SK-N-SH treated with all-trans-retinoic acid at 6 μM for 48 hours (cell line): ENCODE measurements around the gene MLST8.

Source experiments
- ATAC-seq: fragments of 200-7000 bp; cut with Tn5 transposase; 3 replicates; pipeline ENCODE4 v1.9.1; 2020; ENCODE audit warnings: mild to moderate bottlenecking, moderate library complexity
- CSDC2 ChIP-seq: fragments of 250-450 bp; sonication (Bioruptor Pico); IDR thresholded peaks from 2 replicates; pipeline ENCODE4 v1.5.0; 2020; ENCODE audit warnings: mild to moderate bottlenecking, moderate library complexity
- CSRNP3 ChIP-seq: fragments of 250-450 bp; sonication (Bioruptor Pico); IDR thresholded peaks from 2 replicates; pipeline ENCODE4 v1.5.1; 2021; ENCODE audit warnings: mild to moderate bottlenecking, moderate library complexity
- ESRRG ChIP-seq: fragments of 250-450 bp; sonication (Bioruptor Pico); IDR thresholded peaks from 2 replicates; pipeline ENCODE4 v1.6.1; 2021; ENCODE audit warnings: mild to moderate bottlenecking
- ISL1 ChIP-seq: fragments of 250-450 bp; sonication (Bioruptor Pico); IDR thresholded peaks from 2 replicates; pipeline ENCODE4 v2.1.2; 2022; ENCODE audit warnings: mild to moderate bottlenecking, moderate library complexity
- OSR1 ChIP-seq: fragments of 250-450 bp; sonication (Bioruptor Pico); IDR thresholded peaks from 2 replicates; pipeline ENCODE4 v1.8.0; 2022; ENCODE audit warnings: moderate library complexity, mild to moderate bottlenecking, inconsistent platforms
- PATZ1 ChIP-seq: fragments of 250-450 bp; sonication (Bioruptor Pico); IDR thresholded peaks from 2 replicates; pipeline ENCODE4 v1.8.0; 2020; ENCODE audit warnings: mild to moderate bottlenecking, moderate library complexity, borderline replicate concordance
- PPARA ChIP-seq: fragments of 250-450 bp; sonication (Bioruptor Pico); IDR thresholded peaks from 2 replicates; pipeline ENCODE4 v1.5.0; 2020; ENCODE audit warnings: mild to moderate bottlenecking, borderline replicate concordance
- SNAI2 ChIP-seq: fragments of 250-450 bp; sonication (Bioruptor Pico); IDR thresholded peaks from 2 replicates; pipeline ENCODE4 v1.5.0; 2020; ENCODE audit warnings: mild to moderate bottlenecking, moderate library complexity
- TCF4 ChIP-seq: fragments of 250-450 bp; sonication (Bioruptor Pico); IDR thresholded peaks from 2 replicates; pipeline ENCODE4 v1.8.0; 2021; ENCODE audit warnings: mild to moderate bottlenecking, moderate library complexity, borderline replicate concordance
- ZC3H10 ChIP-seq: fragments of 250-450 bp; sonication (Bioruptor Pico); IDR thresholded peaks from 2 replicates; pipeline ENCODE4 v1.5.1; 2021; ENCODE audit warnings: mild to moderate bottlenecking, moderate library complexity
- ZFP3 ChIP-seq: fragments of 250-450 bp; sonication (Bioruptor Pico); IDR thresholded peaks from 2 replicates; pipeline ENCODE4 v1.5.0; 2020; ENCODE audit warnings: mild to moderate bottlenecking, moderate library complexity
- ZNF565 ChIP-seq: fragments of 450-650 bp; formaldehyde crosslinking; conservative IDR thresholded peaks from 2 replicates; pipeline ENCODE4 v1.5.0; 2020; ENCODE audit warnings: low read depth, mild to moderate bottlenecking, moderate library complexity
- ZNF70 ChIP-seq: fragments of 450-650 bp; formaldehyde crosslinking; IDR thresholded peaks from 2 replicates; pipeline ENCODE4 v1.5.0; 2020; ENCODE audit warnings: mild to moderate bottlenecking, moderate library complexity
- TF ChIP-seq, protein P1 (sequence below): fragments of 250-450 bp; sonication (Bioruptor Pico); IDR thresholded peaks from 2 replicates; pipeline ENCODE4 v1.5.1; 2020; ENCODE audit warnings: low read depth, mild to moderate bottlenecking, moderate library complexity
- TF ChIP-seq, protein P2 (sequence below): fragments of 250-450 bp; sonication (Bioruptor Pico); IDR thresholded peaks from 2 replicates; pipeline ENCODE4 v1.8.0; 2021; ENCODE audit warnings: low read depth, mild to moderate bottlenecking, moderate library complexity, borderline replicate concordance

Gene MLST8

GRCh38 chr16:2230376-2230775, 25.1 kb downstream of the MLST8 start:
- no peak for ATAC-seq
- TF ChIP-seq CSRNP3 (CRISPR knock-in tag) (no peak), ZNF70 (CRISPR knock-in tag) (no peak), OSR1 (CRISPR knock-in tag) (no peak), PPARA (CRISPR knock-in tag) (no peak), CSDC2 (no peak)
- TF ChIP-seq, protein P1, sequence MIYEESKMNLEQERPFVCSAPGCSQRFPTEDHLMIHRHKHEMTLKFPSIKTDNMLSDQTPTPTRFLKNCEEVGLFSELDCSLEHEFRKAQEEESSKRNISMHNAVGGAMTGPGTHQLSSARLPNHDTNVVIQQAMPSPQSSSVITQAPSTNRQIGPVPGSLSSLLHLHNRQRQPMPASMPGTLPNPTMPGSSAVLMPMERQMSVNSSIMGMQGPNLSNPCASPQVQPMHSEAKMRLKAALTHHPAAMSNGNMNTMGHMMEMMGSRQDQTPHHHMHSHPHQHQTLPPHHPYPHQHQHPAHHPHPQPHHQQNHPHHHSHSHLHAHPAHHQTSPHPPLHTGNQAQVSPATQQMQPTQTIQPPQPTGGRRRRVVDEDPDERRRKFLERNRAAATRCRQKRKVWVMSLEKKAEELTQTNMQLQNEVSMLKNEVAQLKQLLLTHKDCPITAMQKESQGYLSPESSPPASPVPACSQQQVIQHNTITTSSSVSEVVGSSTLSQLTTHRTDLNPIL: no peak
- TF ChIP-seq, all 23 proteins: peak for 0

DNA sequence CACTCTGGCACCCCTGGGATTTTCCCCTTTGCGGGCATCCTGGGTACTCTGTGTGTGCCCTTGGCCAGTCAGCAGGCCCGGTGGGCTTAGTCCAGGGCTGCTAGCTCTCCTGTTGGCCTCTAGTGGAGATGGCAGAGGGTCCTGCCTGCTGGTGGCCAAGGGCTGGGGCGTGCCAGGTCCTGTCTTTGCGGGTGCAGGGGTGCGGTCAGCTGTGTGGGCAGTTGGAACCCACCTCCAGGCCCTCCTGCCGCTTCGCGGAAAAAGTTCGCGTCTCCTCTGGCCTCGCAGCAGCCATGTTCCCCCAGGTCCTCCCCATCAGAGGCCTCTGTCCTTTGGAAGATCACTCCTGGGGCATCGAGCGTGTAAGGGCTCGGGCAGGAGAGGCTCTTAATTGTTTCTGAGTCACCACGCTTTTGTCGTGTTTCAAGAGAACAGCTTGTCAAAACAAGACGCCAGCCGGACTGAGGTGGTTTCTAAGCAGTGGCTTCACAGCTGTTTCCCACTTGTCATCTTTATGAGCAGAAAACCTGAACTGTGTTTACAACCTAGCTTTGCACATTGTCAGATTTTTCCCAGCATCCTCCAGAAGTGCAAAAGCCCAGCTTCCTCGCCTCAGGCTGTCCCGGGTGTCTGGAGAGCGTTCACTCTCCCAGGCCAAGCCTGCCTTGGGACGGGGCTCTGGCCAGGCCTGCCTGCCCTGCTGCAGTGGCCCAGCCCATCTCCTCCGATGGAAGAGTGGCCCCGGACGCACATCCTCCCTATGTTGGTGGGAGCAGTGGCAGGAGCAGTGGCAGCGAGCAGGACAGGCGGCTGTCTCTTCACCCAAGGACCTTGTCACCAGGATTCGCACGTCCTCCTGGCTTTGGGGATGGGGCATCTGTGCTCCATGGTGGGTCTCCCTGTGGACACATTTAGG, 26.0 kb downstream of the MLST8 start:
- ATAC-seq: no peak

More for the DNA sequence above, 26.0 kb downstream of the MLST8 start:
- TF ChIP-seq PPARA (CRISPR knock-in tag) (no peak), ZFP3 (CRISPR knock-in tag) (no peak), SNAI2 (CRISPR knock-in tag) (no peak), ZNF565 (CRISPR knock-in tag) (no peak), PATZ1 (CRISPR knock-in tag) (no peak), ESRRG (CRISPR knock-in tag) (no peak), ISL1 (no peak), ZC3H10 (CRISPR knock-in tag) (no peak), TCF4 (CRISPR knock-in tag) (no peak), CSRNP3 (CRISPR knock-in tag) (no peak)
- TF ChIP-seq, protein P1: no peak
- TF ChIP-seq, protein P2, sequence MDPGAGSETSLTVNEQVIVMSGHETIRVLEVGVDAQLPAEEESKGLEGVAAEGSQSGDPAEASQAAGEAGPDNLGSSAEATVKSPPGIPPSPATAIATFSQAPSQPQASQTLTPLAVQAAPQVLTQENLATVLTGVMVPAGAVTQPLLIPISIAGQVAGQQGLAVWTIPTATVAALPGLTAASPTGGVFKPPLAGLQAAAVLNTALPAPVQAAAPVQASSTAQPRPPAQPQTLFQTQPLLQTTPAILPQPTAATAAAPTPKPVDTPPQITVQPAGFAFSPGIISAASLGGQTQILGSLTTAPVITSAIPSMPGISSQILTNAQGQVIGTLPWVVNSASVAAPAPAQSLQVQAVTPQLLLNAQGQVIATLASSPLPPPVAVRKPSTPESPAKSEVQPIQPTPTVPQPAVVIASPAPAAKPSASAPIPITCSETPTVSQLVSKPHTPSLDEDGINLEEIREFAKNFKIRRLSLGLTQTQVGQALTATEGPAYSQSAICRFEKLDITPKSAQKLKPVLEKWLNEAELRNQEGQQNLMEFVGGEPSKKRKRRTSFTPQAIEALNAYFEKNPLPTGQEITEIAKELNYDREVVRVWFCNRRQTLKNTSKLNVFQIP (CRISPR knock-in tag): no peak
- TF ChIP-seq, all 23 proteins: peak for 0
